Panc1 (cell line): ENCODE data around the gene SCGB1D4.
"Not testable (repeated sequence)": the region's sequence is repeated elsewhere in the genome, so short reads cannot be mapped to it uniquely, and the experiment has no call there.

Source experiments
- CTCF ChIP-seq: fragments of 450-650 bp; IDR thresholded peaks from 2 replicates; pipeline ENCODE4 v1.5.1; 2017; ENCODE audit warnings: mild to moderate bottlenecking
- POLR2AphosphoS5 ChIP-seq: IDR thresholded peaks from 2 replicates; pipeline ENCODE4 v1.6.1; 2012; ENCODE audit warnings: mild to moderate bottlenecking, low read depth, low read length, moderate library complexity
- TCF7L2 ChIP-seq: IDR thresholded peaks from 2 replicates; pipeline ENCODE4 v1.6.1; 2011; ENCODE audit warnings: mild to moderate bottlenecking, low read depth, low read length, inconsistent platforms

GRCh38 chr11:62326719-62327118, 27.8 kb upstream of the SCGB1D4 start:
- not testable (repeated sequence) for TF ChIP-seq TCF7L2, CTCF, POLR2AphosphoS5
